Measurements from ENCODE around the gene ODF2.

GRCh38 chr9:128416014-128416413 is 39.8 kb upstream of the ODF2 start:
- TF ChIP-seq FOXJ3 (CRISPR knock-in tag; IDR thresholded peaks at IDR 0.05) (no peak), EP300 (IDR thresholded peaks at IDR 0.05; ENCODE audit: borderline replicate concordance in 1 of 2, low read depth in 1 of 2, low read length in 1 of 2) (no peak), CTCF (IDR thresholded peaks at IDR 0.05) (no peak), MXI1 (IDR thresholded peaks at IDR 0.05; ENCODE audit: low read depth, low read length) (no peak), GATA2 (CRISPR knock-in tag; IDR thresholded peaks at IDR 0.05) (no peak)
